HEK293 (cell line): Measurements from ENCODE around the gene TBC1D4.

Source experiments
- CTCF ChIA-PET: fragments of 350-600 bp; formaldehyde crosslinking; extraction: SDS; loops from one replicate; lab custom pipeline; 2021; ENCODE audit warnings: antibody characterized with exemption; lab: Yijun Ruan, JAX
- POLR2A ChIA-PET: fragments of 300-600 bp; formaldehyde crosslinking; extraction: SDS; loops from one replicate; lab custom pipeline; 2020; ENCODE audit warnings: antibody characterized with exemption, inconsistent platforms; lab: Yijun Ruan, JAX
- H3K27ac ChIP-seq: fragments of 200-500 bp; sonication (Bioruptor generic); 2 replicates; pipeline ENCODE4 v1.5.1; 2014; ENCODE audit warnings: low read depth, low read length, control low read depth, inconsistent platforms; ENCODE audit errors: extremely low read depth
- H3K36me3 ChIP-seq, 2 experiments: fragments of 200-500 bp in 1 of 2; sonication (Bioruptor generic) in 1 of 2; 1 replicate in 1 of 2; 2 replicates in 1 of 2; pipeline ENCODE4 v1.5.1; 2014 to 2017; ENCODE audit warnings: inconsistent platforms in 2 of 2, low read length in 2 of 2; ENCODE audit not compliant: control insufficient read depth in 2 of 2, insufficient read depth in 1 of 2
- H3K4me1 ChIP-seq: fragments of 200-500 bp; sonication (Bioruptor generic); 2 replicates; pipeline ENCODE4 v1.5.1; 2014; ENCODE audit warnings: mild to moderate bottlenecking, low read length, inconsistent platforms; ENCODE audit not compliant: control insufficient read depth, insufficient read depth
- H3K4me3 ChIP-seq: 2 replicates; pipeline ENCODE4 v1.5.1; 2011; ENCODE audit warnings: low read depth, mild to moderate bottlenecking, control low read depth, low read length, moderate library complexity
- H3K9me3 ChIP-seq: fragments of 200-500 bp; sonication (Bioruptor generic); 2 replicates; pipeline ENCODE4 v1.5.1; 2014; ENCODE audit warnings: low read depth, low read length, inconsistent platforms; ENCODE audit not compliant: control insufficient read depth, insufficient read depth
- GLIS1 ChIP-seq: fragments of 450-650 bp; formaldehyde crosslinking; IDR thresholded peaks from 2 replicates; pipeline ENCODE4 v1.5.1; 2016; ENCODE audit warnings: missing biosample characterization, missing genetic modification characterization
- HOXD13 ChIP-seq: sonication (generic); formaldehyde crosslinking; IDR thresholded peaks from 2 replicates; pipeline ENCODE4 v1.8.0; 2022; ENCODE audit warnings: missing genetic modification reagents, borderline replicate concordance
- KLF8 ChIP-seq: fragments of 450-650 bp; formaldehyde crosslinking; IDR thresholded peaks from 2 replicates; pipeline ENCODE4 v1.5.1; 2016; ENCODE audit warnings: missing biosample characterization, missing genetic modification characterization
- TRIM28 ChIP-seq: IDR thresholded peaks from 2 replicates; pipeline ENCODE4 v1.6.1; 2011; ENCODE audit warnings: low read length, control low read depth, borderline replicate concordance
- ZBTB7A ChIP-seq: fragments of 450-650 bp; formaldehyde crosslinking; IDR thresholded peaks from 2 replicates; pipeline ENCODE4 v1.5.1; 2016; ENCODE audit warnings: low read depth, missing biosample characterization, missing genetic modification characterization
- ZBTB8A ChIP-seq: fragments of 450-650 bp; formaldehyde crosslinking; IDR thresholded peaks from 2 replicates; pipeline ENCODE4 v1.5.1; 2016; ENCODE audit warnings: missing biosample characterization, missing genetic modification characterization
- ZNF600 ChIP-seq: fragments of 450-650 bp; formaldehyde crosslinking; IDR thresholded peaks from 2 replicates; pipeline ENCODE4 v1.5.1; 2016; ENCODE audit warnings: missing biosample characterization, missing genetic modification characterization
- ZNF610 ChIP-seq: fragments of 450-650 bp; formaldehyde crosslinking; IDR thresholded peaks from 2 replicates; pipeline ENCODE4 v1.5.1; 2016; ENCODE audit warnings: missing biosample characterization, missing genetic modification characterization, borderline replicate concordance
- ZNF670 ChIP-seq: fragments of 450-650 bp; formaldehyde crosslinking; IDR thresholded peaks from 2 replicates; pipeline ENCODE4 v1.5.1; 2016; ENCODE audit warnings: missing biosample characterization, missing genetic modification characterization, low read depth
- ZNF76 ChIP-seq: fragments of 450-650 bp; formaldehyde crosslinking; IDR thresholded peaks from 2 replicates; pipeline ENCODE4; 2016; ENCODE audit warnings: low read depth, missing biosample characterization, missing genetic modification characterization, borderline replicate concordance
- ZNF777 ChIP-seq: fragments of 450-650 bp; formaldehyde crosslinking; IDR thresholded peaks from 2 replicates; pipeline ENCODE4 v1.5.1; 2017; ENCODE audit warnings: missing biosample characterization, missing genetic modification characterization, borderline replicate concordance
- ZNF785 ChIP-seq: fragments of 450-650 bp; formaldehyde crosslinking; IDR thresholded peaks from 2 replicates; pipeline ENCODE4 v1.5.1; 2016; ENCODE audit warnings: missing biosample characterization, missing genetic modification characterization
- TF ChIP-seq, protein P1 (sequence below): fragments of 450-650 bp; formaldehyde crosslinking; IDR thresholded peaks from 2 replicates; pipeline ENCODE4 v1.5.1; 2016; ENCODE audit warnings: missing biosample characterization, missing genetic modification characterization
- TF ChIP-seq, protein P2 (sequence below): fragments of 450-650 bp; formaldehyde crosslinking; IDR thresholded peaks from 2 replicates; pipeline ENCODE4 v1.5.1; 2016; ENCODE audit warnings: missing biosample characterization, missing genetic modification characterization
- TF ChIP-seq, protein P3 (sequence below): fragments of 450-650 bp; formaldehyde crosslinking; IDR thresholded peaks from 2 replicates; pipeline ENCODE4 v1.5.1; 2016; ENCODE audit warnings: missing biosample characterization, missing genetic modification characterization
- TF ChIP-seq, protein P4 (sequence below): fragments of 450-650 bp; formaldehyde crosslinking; IDR thresholded peaks from 2 replicates; pipeline ENCODE4 v1.5.1; 2016; ENCODE audit warnings: missing biosample characterization, missing genetic modification characterization
- TF ChIP-seq, protein P5 (sequence below): fragments of 450-650 bp; formaldehyde crosslinking; IDR thresholded peaks from 2 replicates; pipeline ENCODE4 v1.5.1; 2016; ENCODE audit warnings: missing biosample characterization, missing genetic modification characterization

TBC1D4 gene

DNA sequence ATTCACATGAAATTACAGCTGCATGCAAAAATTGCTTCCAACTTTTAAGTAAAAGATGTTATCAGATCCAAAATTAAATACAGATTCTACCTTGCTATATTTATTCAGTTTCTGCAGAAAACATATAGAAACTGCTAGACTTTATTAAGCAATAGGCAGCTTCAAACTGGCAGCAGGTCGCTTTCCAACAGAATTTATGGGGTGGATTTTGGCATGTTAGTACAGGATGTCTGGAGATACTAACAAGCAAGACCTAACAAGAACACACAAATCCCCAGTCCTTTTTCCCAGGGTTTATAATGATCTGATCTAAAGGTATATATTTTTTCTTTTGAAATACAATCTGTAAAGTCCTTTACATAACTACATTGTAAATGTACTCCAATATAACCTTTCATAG is 27.5 kb downstream of the TBC1D4 start:
- H3K27ac ChIP-seq, result no peak overlapping the region
- H3K9me3 ChIP-seq, result no peaks in the 10 kb centered on the region
- POLR2A ChIA-PET, result no interaction called here
- H3K36me3 ChIP-seq, result no peaks in the 10 kb centered on the region
- TF ChIP-seq TRIM28 (no peak), ZNF610 (tag by site-specific recombination) (no peak), ZNF777 (tag by site-specific recombination) (no peak), KLF8 (no peak), ZBTB7A (tag by site-specific recombination) (no peak), ZNF600 (tag by site-specific recombination) (no peak), ZBTB8A (tag by site-specific recombination) (no peak), ZNF76 (tag by site-specific recombination) (no peak), ZNF785 (tag by site-specific recombination) (no peak), HOXD13 (CRISPR knock-in tag) (no peak), ZNF670 (tag by site-specific recombination) (no peak), GLIS1 (tag by site-specific recombination) (no peak)
- TF ChIP-seq, protein P1, sequence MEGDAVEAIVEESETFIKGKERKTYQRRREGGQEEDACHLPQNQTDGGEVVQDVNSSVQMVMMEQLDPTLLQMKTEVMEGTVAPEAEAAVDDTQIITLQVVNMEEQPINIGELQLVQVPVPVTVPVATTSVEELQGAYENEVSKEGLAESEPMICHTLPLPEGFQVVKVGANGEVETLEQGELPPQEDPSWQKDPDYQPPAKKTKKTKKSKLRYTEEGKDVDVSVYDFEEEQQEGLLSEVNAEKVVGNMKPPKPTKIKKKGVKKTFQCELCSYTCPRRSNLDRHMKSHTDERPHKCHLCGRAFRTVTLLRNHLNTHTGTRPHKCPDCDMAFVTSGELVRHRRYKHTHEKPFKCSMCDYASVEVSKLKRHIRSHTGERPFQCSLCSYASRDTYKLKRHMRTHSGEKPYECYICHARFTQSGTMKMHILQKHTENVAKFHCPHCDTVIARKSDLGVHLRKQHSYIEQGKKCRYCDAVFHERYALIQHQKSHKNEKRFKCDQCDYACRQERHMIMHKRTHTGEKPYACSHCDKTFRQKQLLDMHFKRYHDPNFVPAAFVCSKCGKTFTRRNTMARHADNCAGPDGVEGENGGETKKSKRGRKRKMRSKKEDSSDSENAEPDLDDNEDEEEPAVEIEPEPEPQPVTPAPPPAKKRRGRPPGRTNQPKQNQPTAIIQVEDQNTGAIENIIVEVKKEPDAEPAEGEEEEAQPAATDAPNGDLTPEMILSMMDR (tag by site-specific recombination), result no peak
- TF ChIP-seq, protein P2, sequence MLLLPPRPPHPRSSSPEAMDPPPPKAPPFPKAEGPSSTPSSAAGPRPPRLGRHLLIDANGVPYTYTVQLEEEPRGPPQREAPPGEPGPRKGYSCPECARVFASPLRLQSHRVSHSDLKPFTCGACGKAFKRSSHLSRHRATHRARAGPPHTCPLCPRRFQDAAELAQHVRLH (tag by site-specific recombination), result no peak
- TF ChIP-seq, protein P3, sequence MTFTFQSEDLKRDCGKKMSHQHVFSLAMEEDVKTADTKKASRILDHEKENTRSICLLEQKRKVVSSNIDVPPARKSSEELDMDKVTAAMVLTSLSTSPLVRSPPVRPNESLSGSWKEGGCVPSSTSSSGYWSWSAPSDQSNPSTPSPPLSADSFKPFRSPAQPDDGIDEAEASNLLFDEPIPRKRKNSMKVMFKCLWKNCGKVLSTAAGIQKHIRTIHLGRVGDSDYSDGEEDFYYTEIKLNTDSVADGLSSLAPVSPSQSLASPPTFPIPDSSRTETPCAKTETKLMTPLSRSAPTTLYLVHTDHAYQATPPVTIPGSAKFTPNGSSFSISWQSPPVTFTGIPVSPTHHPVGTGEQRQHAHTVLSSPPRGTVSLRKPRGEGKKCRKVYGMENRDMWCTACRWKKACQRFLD (tag by site-specific recombination), result no peak
- TF ChIP-seq, protein P4, sequence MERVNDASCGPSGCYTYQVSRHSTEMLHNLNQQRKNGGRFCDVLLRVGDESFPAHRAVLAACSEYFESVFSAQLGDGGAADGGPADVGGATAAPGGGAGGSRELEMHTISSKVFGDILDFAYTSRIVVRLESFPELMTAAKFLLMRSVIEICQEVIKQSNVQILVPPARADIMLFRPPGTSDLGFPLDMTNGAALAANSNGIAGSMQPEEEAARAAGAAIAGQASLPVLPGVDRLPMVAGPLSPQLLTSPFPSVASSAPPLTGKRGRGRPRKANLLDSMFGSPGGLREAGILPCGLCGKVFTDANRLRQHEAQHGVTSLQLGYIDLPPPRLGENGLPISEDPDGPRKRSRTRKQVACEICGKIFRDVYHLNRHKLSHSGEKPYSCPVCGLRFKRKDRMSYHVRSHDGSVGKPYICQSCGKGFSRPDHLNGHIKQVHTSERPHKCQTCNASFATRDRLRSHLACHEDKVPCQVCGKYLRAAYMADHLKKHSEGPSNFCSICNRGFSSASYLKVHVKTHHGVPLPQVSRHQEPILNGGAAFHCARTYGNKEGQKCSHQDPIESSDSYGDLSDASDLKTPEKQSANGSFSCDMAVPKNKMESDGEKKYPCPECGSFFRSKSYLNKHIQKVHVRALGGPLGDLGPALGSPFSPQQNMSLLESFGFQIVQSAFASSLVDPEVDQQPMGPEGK (tag by site-specific recombination), result no peak
- H3K4me1 ChIP-seq, result no peaks in the 10 kb centered on the region
- CTCF ChIA-PET, result interaction anchor here (0.7 to 1.0 kb wide), 2 partner anchors 13 to 103 kb away, joined by 3 to 7 read pairs; no protein-coding TSS in a partner anchor
- H3K4me3 ChIP-seq, result no peak overlapping the region

DNA sequence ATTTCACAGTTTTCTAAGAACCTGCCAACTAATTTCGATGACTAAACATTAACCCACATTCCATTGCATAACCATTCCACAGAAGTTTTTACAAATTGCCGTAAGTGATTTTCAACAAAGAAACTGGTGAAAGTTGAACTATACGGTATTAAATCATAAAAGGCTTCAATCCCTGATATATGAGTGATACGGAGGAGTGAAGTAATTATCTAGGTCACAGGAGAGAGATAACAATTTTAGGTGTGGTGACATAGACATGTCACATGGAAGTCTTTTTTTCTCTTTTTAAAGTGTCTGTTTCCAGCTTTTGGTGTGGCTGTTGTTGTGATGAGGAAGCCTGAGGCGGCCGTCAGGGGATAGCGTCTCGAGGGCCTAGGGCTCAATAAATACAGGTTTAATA is 29.4 kb downstream of the TBC1D4 start:
- Histone ChIP-seq H3K4me1 (no peaks in the 10 kb centered on the region), H3K9me3 (no peaks in the 10 kb centered on the region), H3K36me3 (no peaks in the 10 kb centered on the region), H3K27ac (no peak overlapping the region), H3K4me3 (no peak overlapping the region)
- TF ChIP-seq, protein P5, sequence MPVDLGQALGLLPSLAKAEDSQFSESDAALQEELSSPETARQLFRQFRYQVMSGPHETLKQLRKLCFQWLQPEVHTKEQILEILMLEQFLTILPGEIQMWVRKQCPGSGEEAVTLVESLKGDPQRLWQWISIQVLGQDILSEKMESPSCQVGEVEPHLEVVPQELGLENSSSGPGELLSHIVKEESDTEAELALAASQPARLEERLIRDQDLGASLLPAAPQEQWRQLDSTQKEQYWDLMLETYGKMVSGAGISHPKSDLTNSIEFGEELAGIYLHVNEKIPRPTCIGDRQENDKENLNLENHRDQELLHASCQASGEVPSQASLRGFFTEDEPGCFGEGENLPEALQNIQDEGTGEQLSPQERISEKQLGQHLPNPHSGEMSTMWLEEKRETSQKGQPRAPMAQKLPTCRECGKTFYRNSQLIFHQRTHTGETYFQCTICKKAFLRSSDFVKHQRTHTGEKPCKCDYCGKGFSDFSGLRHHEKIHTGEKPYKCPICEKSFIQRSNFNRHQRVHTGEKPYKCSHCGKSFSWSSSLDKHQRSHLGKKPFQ (tag by site-specific recombination), result no peak
- ChIA-PET POLR2A (no interaction called here), CTCF (no interaction called here)
